A549 (cell line): ENCODE data around the gene GPX3.

Source experiments
- CEBPB ChIP-seq, 2 experiments: fragments of >200 bp in 1 of 2; sonication (Bioruptor Twin) in 1 of 2; formaldehyde crosslinking in 1 of 2; IDR thresholded peaks; 2 replicates each; pipeline ENCODE4 v1.6.1; 2012 to 2016
- HDAC2 ChIP-seq: fragments of 200-600 bp; sonication (generic); IDR thresholded peaks from 2 replicates; pipeline ENCODE4 v1.6.1; 2016
- JUN ChIP-seq, 2 experiments: fragments of >200 bp; sonication (Bioruptor Twin); formaldehyde crosslinking; IDR thresholded peaks; 2 replicates in 1 of 2; 3 replicates in 1 of 2; pipeline ENCODE4 v1.6.1; 2016 to 2017
- JUNB ChIP-seq: fragments of >200 bp; sonication (Bioruptor Twin); formaldehyde crosslinking; IDR thresholded peaks from 2 replicates; pipeline ENCODE4 v1.6.1; 2016
- KDM1A ChIP-seq: fragments of 200-600 bp; sonication (generic); IDR thresholded peaks from 2 replicates; pipeline ENCODE4 v1.6.1; 2016; ENCODE audit warnings: low read depth, mild to moderate bottlenecking
- MYC ChIP-seq: IDR thresholded peaks from 2 replicates; pipeline ENCODE4 v1.6.1; 2012; ENCODE audit warnings: mild to moderate bottlenecking, inconsistent platforms, low read length, improper control_type of control experiment, borderline replicate concordance
- PHF8 ChIP-seq: fragments of 200-600 bp; sonication (generic); IDR thresholded peaks from 2 replicates; pipeline ENCODE4 v1.6.1; 2016; ENCODE audit warnings: low read depth, mild to moderate bottlenecking, antibody characterized with exemption, moderate library complexity, borderline replicate concordance
- POLR2A ChIP-seq: IDR thresholded peaks from 2 replicates; pipeline ENCODE4 v1.6.1; 2012; ENCODE audit warnings: mild to moderate bottlenecking, low read length
- REST ChIP-seq: fragments of 200-600 bp; sonication (generic); IDR thresholded peaks from 2 replicates; pipeline ENCODE4 v1.6.1; 2016; ENCODE audit warnings: antibody characterized with exemption, mild to moderate bottlenecking, moderate library complexity
- RFX5 ChIP-seq: fragments of 450-650 bp; IDR thresholded peaks from 2 replicates; pipeline ENCODE4 v1.7.1; 2014; ENCODE audit warnings: antibody characterized with exemption, mild to moderate bottlenecking, moderate library complexity
- SMC3 ChIP-seq: fragments of >200 bp; sonication (Bioruptor Twin); formaldehyde crosslinking; IDR thresholded peaks from 3 replicates; pipeline ENCODE4 v1.6.1; 2018; ENCODE audit warnings: inconsistent platforms
- USF2 ChIP-seq: fragments of 450-650 bp; IDR thresholded peaks from 2 replicates; pipeline ENCODE4 v1.6.1; 2014; ENCODE audit warnings: antibody characterized with exemption
- TF ChIP-seq, protein P1 (sequence below): fragments of >200 bp; sonication (Bioruptor Twin); formaldehyde crosslinking; IDR thresholded peaks from 3 replicates; pipeline ENCODE4 v1.5.1; 2016

- TF ChIP-seq KDM1A: no peak
- TF ChIP-seq, protein P1, sequence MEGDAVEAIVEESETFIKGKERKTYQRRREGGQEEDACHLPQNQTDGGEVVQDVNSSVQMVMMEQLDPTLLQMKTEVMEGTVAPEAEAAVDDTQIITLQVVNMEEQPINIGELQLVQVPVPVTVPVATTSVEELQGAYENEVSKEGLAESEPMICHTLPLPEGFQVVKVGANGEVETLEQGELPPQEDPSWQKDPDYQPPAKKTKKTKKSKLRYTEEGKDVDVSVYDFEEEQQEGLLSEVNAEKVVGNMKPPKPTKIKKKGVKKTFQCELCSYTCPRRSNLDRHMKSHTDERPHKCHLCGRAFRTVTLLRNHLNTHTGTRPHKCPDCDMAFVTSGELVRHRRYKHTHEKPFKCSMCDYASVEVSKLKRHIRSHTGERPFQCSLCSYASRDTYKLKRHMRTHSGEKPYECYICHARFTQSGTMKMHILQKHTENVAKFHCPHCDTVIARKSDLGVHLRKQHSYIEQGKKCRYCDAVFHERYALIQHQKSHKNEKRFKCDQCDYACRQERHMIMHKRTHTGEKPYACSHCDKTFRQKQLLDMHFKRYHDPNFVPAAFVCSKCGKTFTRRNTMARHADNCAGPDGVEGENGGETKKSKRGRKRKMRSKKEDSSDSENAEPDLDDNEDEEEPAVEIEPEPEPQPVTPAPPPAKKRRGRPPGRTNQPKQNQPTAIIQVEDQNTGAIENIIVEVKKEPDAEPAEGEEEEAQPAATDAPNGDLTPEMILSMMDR: no peak
- TF ChIP-seq USF2: no peak
- TF ChIP-seq HDAC2: no peak
- no peak for TF ChIP-seq JUN (IDR thresholded peaks at IDR 0.05)
- TF ChIP-seq SMC3: no peak
- TF ChIP-seq RFX5: no peak
- no peak for TF ChIP-seq JUNB
- peak; percentile 49 for TF ChIP-seq POLR2A
- TF ChIP-seq PHF8: 0 out of 2 replicates have a peak, but pooled peaks have one; percentile 17
- no peak for TF ChIP-seq REST
- no peak for TF ChIP-seq MYC
- no peak for TF ChIP-seq CEBPB (IDR thresholded peaks at IDR 0.05)
These were observed at the start of gene GPX3 for GRCh38 chr5:151020304-151021110.
